Uterus (tissue), 4 donors: ENCODE data around the gene TACSTD2. TPM values are rescaled to one million over a fixed set of nuclear protein-coding genes. Genes with fewer than 3 reads are reported as not detected.

ENCODE experiments used
- DNase-seq, 2 donors: peaks; one replicate each; pipeline ENCODE4 v3.0.0-alpha.2; 2019 to 2020
- H3K27ac ChIP-seq, 2 donors: fragments of 200-600 bp; sonication (generic); 1 replicate in 1 of 2; 2 replicates in 1 of 2; pipeline ENCODE4 v1.5.1; 2016 to 2018
- H3K27me3 ChIP-seq, 2 donors: fragments of 200-600 bp; sonication (generic); one replicate each; pipeline ENCODE4 v1.5.1; 2018 to 2019; ENCODE audit warnings: control low read depth in 1 of 2
- H3K36me3 ChIP-seq, 2 donors: fragments of 200-600 bp; sonication (generic); one replicate each; pipeline ENCODE4 v1.5.1; 2019; ENCODE audit warnings: control low read depth in 1 of 2
- H3K4me1 ChIP-seq, 2 donors: fragments of 200-600 bp; sonication (generic); one replicate each; pipeline ENCODE4 v1.5.1; 2018 to 2019; ENCODE audit warnings: control low read depth in 1 of 2
- H3K4me3 ChIP-seq, 2 donors: fragments of 200-600 bp; sonication (generic); 1 replicate in 1 of 2; 2 replicates in 1 of 2; pipeline ENCODE4 v1.5.1; 2018 to 2019; ENCODE audit warnings: mild to moderate bottlenecking in 1 of 2
- H3K9me3 ChIP-seq, 2 donors: fragments of 200-600 bp; sonication (generic); one replicate each; pipeline ENCODE4 v1.5.1; 2019; ENCODE audit warnings: control low read depth in 1 of 2
- POLR2A ChIP-seq, 2 donors: fragments of 450-650 bp; IDR thresholded peaks; one replicate each; pipeline ENCODE4 v1.6.1; 2016; ENCODE audit warnings: antibody characterized with exemption in 2 of 2, mild to moderate bottlenecking in 1 of 2, moderate library complexity in 1 of 2
- intact Hi-C: fragments of 100-400 bp; cut with DNase I; formaldehyde crosslinking; loops from one replicate; pipeline ENCODE4 v1.15.1; 2023; ENCODE audit warnings: low total_unique reads
- total RNA-seq, 4 donors: library from RNA; depleted of rRNA in 3 of 4; stranded (reverse); fragments of >200 nt in 3 of 4; gene quantifications; one replicate each; pipeline versions ENCODE4 v1.1.0 to v1.2.4, GENCODE V29; 2014 to 2023
- TF ChIP-seq, protein P1 (sequence below), 4 experiments: fragments of 200-600 bp in 2 of 4; fragments of 450-650 bp in 2 of 4; sonication (generic) in 2 of 4; IDR thresholded peaks; one replicate each; pipeline ENCODE4 v1.5.1; 2016 to 2019; ENCODE audit warnings: antibody characterized with exemption in 4 of 4, mild to moderate bottlenecking in 2 of 4, moderate library complexity in 1 of 4
- donor health status: DM: yes; HTN: yes; CAD: no.

The TACSTD2 gene
- total RNA-seq, 4 donors from 2014 or later: 0.26 to 24.8 (median 0.73) TPM; not detected in 1

DNA sequence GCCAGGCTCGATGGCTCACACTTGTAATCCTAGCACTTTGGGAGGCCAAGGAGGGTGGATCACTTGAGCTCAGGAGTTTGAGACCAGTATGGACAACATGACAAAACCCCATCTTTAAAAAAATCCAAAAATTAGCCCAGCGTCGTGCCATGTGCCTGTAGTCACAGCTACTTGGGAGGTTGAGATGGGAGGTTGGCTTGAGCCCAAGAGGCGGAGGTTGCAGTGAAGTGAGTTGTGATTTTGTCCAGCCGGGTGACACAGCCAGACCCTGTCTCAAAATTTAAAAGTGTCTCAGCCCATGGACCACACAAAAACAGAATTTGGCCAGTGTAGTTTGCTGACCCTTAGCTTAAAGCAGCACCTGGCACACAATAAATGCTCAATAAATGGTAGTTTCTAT lies 11.3 kb upstream of the TACSTD2 start:
- TF ChIP-seq POLR2A (IDR thresholded peaks at IDR 0.05): no peak
- TF ChIP-seq, protein P1, sequence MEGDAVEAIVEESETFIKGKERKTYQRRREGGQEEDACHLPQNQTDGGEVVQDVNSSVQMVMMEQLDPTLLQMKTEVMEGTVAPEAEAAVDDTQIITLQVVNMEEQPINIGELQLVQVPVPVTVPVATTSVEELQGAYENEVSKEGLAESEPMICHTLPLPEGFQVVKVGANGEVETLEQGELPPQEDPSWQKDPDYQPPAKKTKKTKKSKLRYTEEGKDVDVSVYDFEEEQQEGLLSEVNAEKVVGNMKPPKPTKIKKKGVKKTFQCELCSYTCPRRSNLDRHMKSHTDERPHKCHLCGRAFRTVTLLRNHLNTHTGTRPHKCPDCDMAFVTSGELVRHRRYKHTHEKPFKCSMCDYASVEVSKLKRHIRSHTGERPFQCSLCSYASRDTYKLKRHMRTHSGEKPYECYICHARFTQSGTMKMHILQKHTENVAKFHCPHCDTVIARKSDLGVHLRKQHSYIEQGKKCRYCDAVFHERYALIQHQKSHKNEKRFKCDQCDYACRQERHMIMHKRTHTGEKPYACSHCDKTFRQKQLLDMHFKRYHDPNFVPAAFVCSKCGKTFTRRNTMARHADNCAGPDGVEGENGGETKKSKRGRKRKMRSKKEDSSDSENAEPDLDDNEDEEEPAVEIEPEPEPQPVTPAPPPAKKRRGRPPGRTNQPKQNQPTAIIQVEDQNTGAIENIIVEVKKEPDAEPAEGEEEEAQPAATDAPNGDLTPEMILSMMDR (IDR thresholded peaks at IDR 0.05): no peak
- no peaks in the 10 kb centered on the region for H3K27me3 ChIP-seq
- DNase-seq: no peak
- H3K36me3 ChIP-seq: no peaks in the 10 kb centered on the region
- intact Hi-C loops: no loop called here
- H3K9me3 ChIP-seq: no peaks in the 10 kb centered on the region
- no peak overlapping the region for H3K4me3 ChIP-seq
- peaks cover 0 to 13% of the 10 kb centered on the region in 2 donors for H3K4me1 ChIP-seq
- H3K27ac ChIP-seq: no peak overlapping the region

DNA sequence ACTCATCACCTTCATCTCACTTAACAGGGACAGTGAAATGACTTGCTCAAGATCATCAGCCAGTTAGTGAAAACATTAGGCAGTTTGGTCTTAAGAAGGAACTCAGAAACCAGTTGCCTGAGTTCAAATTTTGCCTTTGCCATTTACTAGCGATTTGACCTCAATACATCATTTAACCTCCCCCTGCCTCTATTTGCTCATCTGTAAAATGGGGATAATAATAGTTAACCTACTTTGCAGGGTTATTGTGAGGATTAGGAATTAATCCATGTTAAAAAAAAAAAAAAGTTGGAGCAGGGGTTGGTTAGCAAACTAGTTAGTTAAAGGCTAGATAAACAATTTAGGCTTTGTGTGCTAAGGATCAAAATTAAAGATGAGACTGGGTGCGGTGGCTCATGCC lies 10.6 kb upstream of the TACSTD2 start:
- TF ChIP-seq, protein P1 (IDR thresholded peaks at IDR 0.05): no peak
- Histone ChIP-seq H3K9me3 (no peaks in the 10 kb centered on the region), H3K27me3 (no peaks in the 10 kb centered on the region), H3K4me3 (no peak overlapping the region), H3K27ac (no peak overlapping the region), H3K36me3 (no peaks in the 10 kb centered on the region), H3K4me1 (peaks cover 0 to 13% of the 10 kb centered on the region in 2 donors)
- intact Hi-C loops: no loop called here
- DNase-seq: no peak

GRCh38 chr1:58586271-58586670 lies 9.2 kb upstream of the TACSTD2 start:
- Histone ChIP-seq H3K4me3 (no peak overlapping the region), H3K36me3 (no peaks in the 10 kb centered on the region), H3K4me1 (peaks cover 0 to 13% of the 10 kb centered on the region in 2 donors), H3K9me3 (no peaks in the 10 kb centered on the region), H3K27ac (peak overlapping the region; percentile 85 to 87), H3K27me3 (peaks cover 0 to 2% of the 10 kb centered on the region in 2 donors)
- intact Hi-C loops: no loop called here
- DNase-seq: no peak
- TF ChIP-seq, protein P1 (IDR thresholded peaks at IDR 0.05): no peak
- no peak for TF ChIP-seq POLR2A (IDR thresholded peaks at IDR 0.05)

- Histone ChIP-seq H3K36me3 (no peaks in the 10 kb centered on the region), H3K27me3 (peaks cover 0 to 2% of the 10 kb centered on the region in 2 donors), H3K4me1 (peaks cover 0 to 13% of the 10 kb centered on the region in 2 donors), H3K27ac (peak overlapping the region; percentile 85 to 87), H3K4me3 (no peak overlapping the region), H3K9me3 (no peaks in the 10 kb centered on the region)
- DNase-seq: peak in 1 of 2 donors; percentile 49
- intact Hi-C loops: no loop called here
- TF ChIP-seq POLR2A (IDR thresholded peaks at IDR 0.05): no peak
- TF ChIP-seq, protein P1 (IDR thresholded peaks at IDR 0.05): no peak
These were observed 8.6 kb upstream of the TACSTD2 start for GRCh38 chr1:58585581-58586151.

GRCh38 chr1:58585166-58585565 lies 8.1 kb upstream of the TACSTD2 start:
- H3K27me3 ChIP-seq: peaks cover 0 to 2% of the 10 kb centered on the region in 2 donors
- intact Hi-C loops: no loop called here
- no peak for DNase-seq
- peak overlapping the region; percentile 85 to 87 for H3K27ac ChIP-seq
- H3K9me3 ChIP-seq: no peaks in the 10 kb centered on the region
- peaks cover 0 to 13% of the 10 kb centered on the region in 2 donors for H3K4me1 ChIP-seq
- no peak overlapping the region for H3K4me3 ChIP-seq
- H3K36me3 ChIP-seq: no peaks in the 10 kb centered on the region
- TF ChIP-seq POLR2A (IDR thresholded peaks at IDR 0.05): no peak
- TF ChIP-seq, protein P1 (IDR thresholded peaks at IDR 0.05): no peak
